Measurements from ENCODE around the gene ITPRID1. TPM values are rescaled to one million over a fixed set of nuclear protein-coding genes. Genes with fewer than 3 reads are reported as not detected.

ITPRID1 gene
- total and polyA plus RNA-seq, 2 donors from 2014 or later: not detected

GRCh38 chr7:31633894-31634494 is 120.1 kb downstream of the ITPRID1 start:
- no peak overlapping the region for H3K27ac ChIP-seq (ENCODE audit: low read depth in 2 of 2, low read length in 2 of 2)
- peaks cover 0 to 3% (median 2%) of the 10 kb centered on the region in 3 donors for H3K4me1 ChIP-seq (ENCODE audit: control insufficient read depth in 2 of 3, insufficient read depth in 2 of 3, low read depth in 1 of 3, low read length in 3 of 3)
- intact Hi-C loops (cut with DNase I): no loop called here
- DNase-seq (peak in 4 of 5 donors; percentile 61 to 88 (median 71)), FAIRE-seq (peak; percentile 89)
- H3K4me3 ChIP-seq (ENCODE audit: low read length in 3 of 3): no peak overlapping the region
- H3K9ac ChIP-seq (ENCODE audit: low read length in 3 of 3): no peak overlapping the region
- no peaks in the 10 kb centered on the region for H3K9me3 ChIP-seq (ENCODE audit: control insufficient read depth in 2 of 3, insufficient read depth in 1 of 3, low read length in 3 of 3)
- H3K27me3 ChIP-seq (ENCODE audit: control insufficient read depth, insufficient read depth, low read length): no peaks in the 10 kb centered on the region
- no peaks in the 10 kb centered on the region for H3K36me3 ChIP-seq (ENCODE audit: control insufficient read depth in 2 of 3, insufficient read depth in 3 of 3, low read length in 3 of 3)
- TF ChIP-seq CTCF (IDR thresholded peaks at IDR 0.05; ENCODE audit: borderline replicate concordance, extremely low read depth, insufficient read depth): peak; percentile 70

- TF ChIP-seq CTCF (IDR thresholded peaks at IDR 0.05; ENCODE audit: borderline replicate concordance, extremely low read depth, insufficient read depth): no peak
- no peak for FAIRE-seq
- no peak overlapping the region for H3K27ac ChIP-seq (ENCODE audit: low read depth in 2 of 2, low read length in 2 of 2)
Observed at GRCh38 chr7:31640381-31640780, 126.5 kb downstream of the ITPRID1 start.

GRCh38 chr7:31642681-31643115 is 128.8 kb downstream of the ITPRID1 start:
- Histone ChIP-seq H3K9ac (ENCODE audit: low read length in 3 of 3) (no peak overlapping the region), H3K27me3 (ENCODE audit: control insufficient read depth, insufficient read depth, low read length) (no peaks in the 10 kb centered on the region), H3K4me3 (ENCODE audit: low read length in 3 of 3) (no peak overlapping the region), H3K9me3 (ENCODE audit: control insufficient read depth in 2 of 3, insufficient read depth in 1 of 3, low read length in 3 of 3) (no peaks in the 10 kb centered on the region), H3K36me3 (ENCODE audit: control insufficient read depth in 2 of 3, insufficient read depth in 3 of 3, low read length in 3 of 3) (no peaks in the 10 kb centered on the region), H3K4me1 (ENCODE audit: control insufficient read depth in 2 of 3, insufficient read depth in 2 of 3, low read depth in 1 of 3, low read length in 3 of 3) (no peaks in the 10 kb centered on the region), H3K27ac (ENCODE audit: low read depth in 2 of 2, low read length in 2 of 2) (no peak overlapping the region)
- no peak for FAIRE-seq
- TF ChIP-seq CTCF (IDR thresholded peaks at IDR 0.05; ENCODE audit: borderline replicate concordance, extremely low read depth, insufficient read depth): no peak
- no peak for DNase-seq
- intact Hi-C loops (cut with DNase I): no loop called here

More at GRCh38 chr7:31640381-31640780, 126.5 kb downstream of the ITPRID1 start:
- H3K4me1 ChIP-seq (ENCODE audit: control insufficient read depth in 2 of 3, insufficient read depth in 2 of 3, low read depth in 1 of 3, low read length in 3 of 3): no peaks in the 10 kb centered on the region
- H3K4me3 ChIP-seq (ENCODE audit: low read length in 3 of 3): no peak overlapping the region
- no peaks in the 10 kb centered on the region for H3K36me3 ChIP-seq (ENCODE audit: control insufficient read depth in 2 of 3, insufficient read depth in 3 of 3, low read length in 3 of 3)
- H3K9me3 ChIP-seq (ENCODE audit: control insufficient read depth in 2 of 3, insufficient read depth in 1 of 3, low read length in 3 of 3): no peaks in the 10 kb centered on the region
- intact Hi-C loops (cut with DNase I): no loop called here
- H3K27me3 ChIP-seq (ENCODE audit: control insufficient read depth, insufficient read depth, low read length): no peaks in the 10 kb centered on the region
- no peak for DNase-seq
- H3K9ac ChIP-seq (ENCODE audit: low read length in 3 of 3): no peak overlapping the region

- Histone ChIP-seq H3K4me3 (ENCODE audit: low read length in 3 of 3) (no peak overlapping the region), H3K27ac (ENCODE audit: low read depth in 2 of 2, low read length in 2 of 2) (no peak overlapping the region), H3K36me3 (ENCODE audit: control insufficient read depth in 2 of 3, insufficient read depth in 3 of 3, low read length in 3 of 3) (no peaks in the 10 kb centered on the region), H3K9ac (ENCODE audit: low read length in 3 of 3) (no peak overlapping the region), H3K9me3 (ENCODE audit: control insufficient read depth in 2 of 3, insufficient read depth in 1 of 3, low read length in 3 of 3) (no peaks in the 10 kb centered on the region), H3K27me3 (ENCODE audit: control insufficient read depth, insufficient read depth, low read length) (no peaks in the 10 kb centered on the region), H3K4me1 (ENCODE audit: control insufficient read depth in 2 of 3, insufficient read depth in 2 of 3, low read depth in 1 of 3, low read length in 3 of 3) (no peaks in the 10 kb centered on the region)
- TF ChIP-seq CTCF (IDR thresholded peaks at IDR 0.05; ENCODE audit: borderline replicate concordance, extremely low read depth, insufficient read depth): no peak
- intact Hi-C loops (cut with DNase I): no loop called here
- FAIRE-seq: no peak
- no peak for DNase-seq
Observed at GRCh38 chr7:31646942-31647341, 133.1 kb downstream of the ITPRID1 start.
